CD4-positive, alpha-beta T cell treated with Interleukin-12 subunit alpha and Interleukin-12 subunit beta, for 1 hour (primary cell): Measurements from ENCODE around the gene CMTR1.
A peak's percentile ranks its signal among the peaks of the same experiment; 100 is the strongest.

Experiments used
- DNase-seq: peaks from one replicate; pipeline ENCODE4 v3.0.0-alpha.2; 2020

The CMTR1 gene

GRCh38 chr6:37516076-37516919, 83.3 kb downstream of the CMTR1 start:
- DNase-seq = peak; percentile 96

- no peak for DNase-seq
Measured at GRCh38 chr6:37516920-37517405, 83.9 kb downstream of the CMTR1 start.

GRCh38 chr6:37517411-37517812, 84.4 kb downstream of the CMTR1 start:
- DNase-seq = peak; percentile 86

- DNase-seq = no peak
Measured at GRCh38 chr6:37518116-37518515, 85.1 kb downstream of the CMTR1 start.

- DNase-seq = no peak
Measured at GRCh38 chr6:37519461-37519860, 86.4 kb downstream of the CMTR1 start.

- DNase-seq = no peak
Measured at GRCh38 chr6:37520926-37521325, 87.9 kb downstream of the CMTR1 start.

GRCh38 chr6:37521674-37522073, 88.7 kb downstream of the CMTR1 start:
- DNase-seq = no peak

- DNase-seq = no peak
Measured at GRCh38 chr6:37522836-37523235, 89.8 kb downstream of the CMTR1 start.

GRCh38 chr6:37523412-37523811, 90.4 kb downstream of the CMTR1 start:
- DNase-seq = no peak

GRCh38 chr6:37524025-37524969, 91.3 kb downstream of the CMTR1 start:
- no peak for DNase-seq

GRCh38 chr6:37524970-37525318, 91.9 kb downstream of the CMTR1 start:
- no peak for DNase-seq

- no peak for DNase-seq
Measured at GRCh38 chr6:37525460-37526357, 92.7 kb downstream of the CMTR1 start.

- DNase-seq = no peak
Measured at GRCh38 chr6:37528541-37528940, 95.5 kb downstream of the CMTR1 start.

GRCh38 chr6:37530297-37530696, 97.3 kb downstream of the CMTR1 start:
- no peak for DNase-seq

- DNase-seq = no peak
Measured at GRCh38 chr6:37531026-37531425, 98.0 kb downstream of the CMTR1 start.
